Thyroid gland (tissue), 4 donors: ENCODE data around the gene MIA2.

ENCODE experiments used
- POLR2A ChIP-seq, 2 donors: fragments of 450-650 bp; IDR thresholded peaks; one replicate each; pipeline ENCODE4 v1.6.1; 2017; ENCODE audit warnings: antibody characterized with exemption in 2 of 2, mild to moderate bottlenecking in 2 of 2, moderate library complexity in 1 of 2
- TF ChIP-seq, protein P1 (sequence below), 6 experiments: fragments of 200-600 bp in 3 of 6; fragments of 450-650 bp in 3 of 6; sonication (generic) in 3 of 6; IDR thresholded peaks; one replicate each; pipeline ENCODE4 v1.5.1; 2016 to 2019; ENCODE audit warnings: antibody characterized with exemption in 6 of 6, mild to moderate bottlenecking in 2 of 6, inconsistent platforms in 1 of 6, moderate library complexity in 1 of 6

GRCh38 chr14:39212693-39213092 is 21.0 kb upstream of the MIA2 start:
- no peak for TF ChIP-seq POLR2A (IDR thresholded peaks at IDR 0.05)
- TF ChIP-seq, protein P1, sequence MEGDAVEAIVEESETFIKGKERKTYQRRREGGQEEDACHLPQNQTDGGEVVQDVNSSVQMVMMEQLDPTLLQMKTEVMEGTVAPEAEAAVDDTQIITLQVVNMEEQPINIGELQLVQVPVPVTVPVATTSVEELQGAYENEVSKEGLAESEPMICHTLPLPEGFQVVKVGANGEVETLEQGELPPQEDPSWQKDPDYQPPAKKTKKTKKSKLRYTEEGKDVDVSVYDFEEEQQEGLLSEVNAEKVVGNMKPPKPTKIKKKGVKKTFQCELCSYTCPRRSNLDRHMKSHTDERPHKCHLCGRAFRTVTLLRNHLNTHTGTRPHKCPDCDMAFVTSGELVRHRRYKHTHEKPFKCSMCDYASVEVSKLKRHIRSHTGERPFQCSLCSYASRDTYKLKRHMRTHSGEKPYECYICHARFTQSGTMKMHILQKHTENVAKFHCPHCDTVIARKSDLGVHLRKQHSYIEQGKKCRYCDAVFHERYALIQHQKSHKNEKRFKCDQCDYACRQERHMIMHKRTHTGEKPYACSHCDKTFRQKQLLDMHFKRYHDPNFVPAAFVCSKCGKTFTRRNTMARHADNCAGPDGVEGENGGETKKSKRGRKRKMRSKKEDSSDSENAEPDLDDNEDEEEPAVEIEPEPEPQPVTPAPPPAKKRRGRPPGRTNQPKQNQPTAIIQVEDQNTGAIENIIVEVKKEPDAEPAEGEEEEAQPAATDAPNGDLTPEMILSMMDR (IDR thresholded peaks at IDR 0.05) = no peak
